IMR-90 (cell line): ENCODE results near the gene GSG1. TPM values are rescaled to one million over a fixed set of nuclear protein-coding genes. Genes with fewer than 3 reads are reported as not detected.

Source experiments
- ATAC-seq: fragments of 200-7000 bp; cut with Tn5 transposase; 2 replicates; pipeline ENCODE4 v1.9.1; 2020; ENCODE audit warnings: low read depth, mild to moderate bottlenecking, moderate library complexity
- BruUV-seq: library from RNA; stranded (reverse); fragments of 400-500 nt; replicated peaks from 2 replicates; lab custom pipeline; 2021; lab: Mats Ljungman, UMichigan
- CTCF ChIA-PET: fragments of 300-600 bp; formaldehyde crosslinking; extraction: SDS; loops from one replicate; lab custom pipeline; 2021; ENCODE audit warnings: antibody characterized with exemption; lab: Yijun Ruan, JAX
- POLR2A ChIA-PET: fragments of 300-600 bp; sonication (Branson Sonifier 250); formaldehyde crosslinking; loops from one replicate; lab custom pipeline; 2022; ENCODE audit warnings: antibody characterized with exemption; ENCODE audit not compliant: unreplicated experiment; lab: Charles Lee
- DNase-seq: peaks from one replicate; pipeline ENCODE4 v3.0.0; 2013
- H2AFZ ChIP-seq: replicated peaks from 2 replicates; pipeline ENCODE3; 2013; ENCODE audit warnings: low read length, mild to moderate bottlenecking; ENCODE audit not compliant: poor library complexity
- H2AK5ac ChIP-seq: 2 replicates; pipeline ENCODE4 v1.6.1; 2013; ENCODE audit warnings: low read depth, low read length, inconsistent platforms
- H2AK9ac ChIP-seq: replicated peaks from 2 replicates; pipeline ENCODE3; 2013; ENCODE audit warnings: mild to moderate bottlenecking, low read depth, low read length, moderate library complexity; ENCODE audit not compliant: poor library complexity
- H2BK120ac ChIP-seq: 2 replicates; pipeline ENCODE4 v1.6.1; 2013; ENCODE audit warnings: low read depth, low read length, inconsistent platforms
- H2BK15ac ChIP-seq: 3 replicates; pipeline ENCODE4 v1.6.1; 2013; ENCODE audit warnings: low read depth, low read length, inconsistent platforms
- H2BK20ac ChIP-seq: 2 replicates; pipeline ENCODE4 v1.6.1; 2013; ENCODE audit warnings: low read depth, mild to moderate bottlenecking, inconsistent platforms, low read length, moderate library complexity
- H2BK5ac ChIP-seq: 2 replicates; pipeline ENCODE4 v1.6.1; 2013; ENCODE audit warnings: mild to moderate bottlenecking, low read depth, low read length, inconsistent platforms; ENCODE audit not compliant: poor library complexity, severe bottlenecking
- H3K14ac ChIP-seq: replicated peaks from 2 replicates; pipeline ENCODE4 v1.6.1; 2013; ENCODE audit warnings: low read depth, low read length, inconsistent platforms
- H3K18ac ChIP-seq: 2 replicates; pipeline ENCODE4 v1.6.1; 2013; ENCODE audit warnings: low read depth, low read length, control low read depth
- H3K23ac ChIP-seq: 2 replicates; pipeline ENCODE4 v1.6.1; 2013; ENCODE audit warnings: low read depth, low read length, inconsistent platforms
- H3K27ac ChIP-seq: 2 replicates; pipeline ENCODE4 v1.5.1; 2013; ENCODE audit warnings: mild to moderate bottlenecking, control low read depth, low read length; ENCODE audit not compliant: insufficient read depth
- H3K27me3 ChIP-seq: 2 replicates; pipeline ENCODE4 v1.6.1; 2013; ENCODE audit warnings: low read length; ENCODE audit not compliant: control insufficient read depth, insufficient read depth
- H3K36me3 ChIP-seq: 2 replicates; pipeline ENCODE4 v1.6.1; 2013; ENCODE audit warnings: low read length, mixed read lengths; ENCODE audit not compliant: control insufficient read depth, insufficient read depth
- H3K4ac ChIP-seq: 2 replicates; pipeline ENCODE4 v1.6.1; 2013; ENCODE audit warnings: low read depth, low read length, inconsistent platforms
- H3K4me1 ChIP-seq: 2 replicates; pipeline ENCODE4 v1.6.1; 2013; ENCODE audit warnings: low read length, mixed read lengths; ENCODE audit not compliant: control insufficient read depth, insufficient read depth
- H3K4me2 ChIP-seq: 2 replicates; pipeline ENCODE4 v1.6.1; 2013; ENCODE audit warnings: low read depth, mild to moderate bottlenecking, control low read depth, low read length, moderate library complexity
- H3K4me3 ChIP-seq: 2 replicates; pipeline ENCODE4 v1.5.1; 2013; ENCODE audit warnings: low read depth, mild to moderate bottlenecking, control low read depth, low read length, moderate library complexity; ENCODE audit not compliant: insufficient read depth
- H3K56ac ChIP-seq: 2 replicates; pipeline ENCODE4 v1.6.1; 2013; ENCODE audit warnings: low read length, inconsistent platforms; ENCODE audit not compliant: insufficient read depth; ENCODE audit errors: extremely low read depth
- H3K79me1 ChIP-seq, 2 experiments: 2 replicates each; pipeline ENCODE4 v1.6.1; 2013; ENCODE audit warnings: low read length in 2 of 2, inconsistent platforms in 1 of 2, low read depth in 1 of 2
- H3K9ac ChIP-seq: 2 replicates; pipeline ENCODE4 v1.6.1; 2013; ENCODE audit warnings: low read depth, low read length, control low read depth
- H3K9me1 ChIP-seq: 2 replicates; pipeline ENCODE4 v1.6.1; 2013; ENCODE audit warnings: low read length, inconsistent platforms; ENCODE audit not compliant: insufficient read depth
- H3K9me3 ChIP-seq: 2 replicates; pipeline ENCODE4 v1.6.1; 2013; ENCODE audit warnings: low read length; ENCODE audit not compliant: control insufficient read depth, insufficient read depth
- H4K20me1 ChIP-seq: 2 replicates; pipeline ENCODE4 v1.6.1; 2013; ENCODE audit warnings: low read length, inconsistent platforms; ENCODE audit not compliant: insufficient read depth
- H4K5ac ChIP-seq: 2 replicates; pipeline ENCODE4 v1.6.1; 2013; ENCODE audit warnings: mild to moderate bottlenecking, low read depth, low read length, control low read depth
- H4K8ac ChIP-seq, 2 experiments: 2 replicates each; pipeline ENCODE4 v1.6.1; 2013; ENCODE audit warnings: low read depth in 2 of 2, low read length in 2 of 2, control low read depth in 1 of 2, inconsistent platforms in 1 of 2
- H4K91ac ChIP-seq: 2 replicates; pipeline ENCODE4 v1.6.1; 2013; ENCODE audit warnings: low read depth, low read length, inconsistent platforms; ENCODE audit not compliant: insufficient read depth
- MAFK ChIP-seq: IDR thresholded peaks from 2 replicates; pipeline ENCODE4 v1.6.1; 2012; ENCODE audit warnings: low read depth, low read length, improper control_type of control experiment
- POLR2A ChIP-seq: IDR thresholded peaks from 2 replicates; pipeline ENCODE4 v1.6.1; 2012; ENCODE audit warnings: mild to moderate bottlenecking, low read depth, low read length
- RFX5 ChIP-seq: IDR thresholded peaks from 2 replicates; pipeline ENCODE4 v1.8.0; 2012; ENCODE audit warnings: low read depth, mild to moderate bottlenecking, low read length, moderate library complexity
- SMC3 ChIP-seq: fragments of 150-350 bp; IDR thresholded peaks from 2 replicates; pipeline ENCODE4 v1.6.1; 2016; ENCODE audit warnings: low read depth, mild to moderate bottlenecking, antibody characterized with exemption, low read length, moderate library complexity
- WGBS, 2 experiments: methylation state at CpG; one replicate each; pipeline versions ENCODE4 v1.1.5 to v1.1.7; 2013; ENCODE audit warnings: missing lambda C conversion rate in 2 of 2; ENCODE audit not compliant: insufficient read length in 1 of 2; ENCODE audit errors: extremely low coverage in 2 of 2; 5-methylcytosine and 5-hydroxymethylcytosine counted together
- dilution Hi-C: fragments of 300-500 bp; cut with HindIII; formaldehyde crosslinking; loops from one replicate; pipeline ENCODE4 v1.14.3; 2018; ENCODE audit warnings: low sequenced_read_pairs; ENCODE audit not compliant: unreplicated experiment
- in situ Hi-C: fragments of 300-500 bp; cut with MboI; formaldehyde crosslinking; loops from 3 replicates; pipeline ENCODE4 v1.14.3; 2019; ENCODE audit warnings: low sequenced_read_pairs, inconsistent platforms, mixed read lengths
- intact Hi-C: fragments of 100-400 bp; cut with micrococcal nuclease; formaldehyde crosslinking; loops from 2 replicates; pipeline ENCODE4 v1.10.0; 2022
- polyA plus RNA-seq, 3 experiments: library from polyadenylated mRNA; depleted of rRNA; stranded (reverse); fragments of >200 nt; gene quantifications; 2 replicates each; pipeline ENCODE4 v1.2.3, GENCODE V29; 2012; ENCODE audit warnings: low replicate concordance in 1 of 3
- total RNA-seq: library from RNA; depleted of rRNA; stranded (reverse); fragments of >200 nt; gene quantifications from 2 replicates; pipeline ENCODE4 v1.2.3, GENCODE V29; 2012
- TF ChIP-seq, protein P1 (sequence below): conservative IDR thresholded peaks from 2 replicates; pipeline ENCODE4 v1.5.1; 2012; ENCODE audit warnings: mild to moderate bottlenecking, low read depth, low read length, improper control_type of control experiment

The GSG1 gene
- total and polyA plus RNA-seq, 2 of the 4 experiments (the other 2 are of a cell fraction): 1.8 to 2.9 TPM

- Histone ChIP-seq H3K4me3 (no peak overlapping the region), H3K9ac (no peak overlapping the region), H3K4me1 (peaks cover 2% of the 10 kb centered on the region), H4K8ac (no peak overlapping the region), H3K56ac (no peak overlapping the region), H3K9me1 (no peaks in the 10 kb centered on the region), H2BK15ac (no peak overlapping the region), H3K23ac (no peak overlapping the region), H4K20me1 (no peaks in the 10 kb centered on the region), H2BK5ac (no peak overlapping the region), H3K14ac (no peak overlapping the region), H4K5ac (no peak overlapping the region), H3K18ac (no peak overlapping the region), H3K36me3 (no peaks in the 10 kb centered on the region), H3K27ac (no peak overlapping the region), H2BK20ac (no peak overlapping the region), H2AFZ (no peak overlapping the region), H3K4me2 (no peak overlapping the region), H3K9me3 (no peaks in the 10 kb centered on the region), H2AK5ac (no peak overlapping the region), H2AK9ac (no peak overlapping the region), H3K4ac (no peak overlapping the region), H4K91ac (no peak overlapping the region), H2BK120ac (no peak overlapping the region), H3K79me1 (peaks cover 3 to 7% of the 10 kb centered on the region in 2 experiments; a peak in 2 of 4 replicates), H3K27me3 (no peaks in the 10 kb centered on the region)
- TF ChIP-seq POLR2A (no peak), SMC3 (no peak), MAFK (no peak), RFX5 (no peak)
- TF ChIP-seq, protein P1, sequence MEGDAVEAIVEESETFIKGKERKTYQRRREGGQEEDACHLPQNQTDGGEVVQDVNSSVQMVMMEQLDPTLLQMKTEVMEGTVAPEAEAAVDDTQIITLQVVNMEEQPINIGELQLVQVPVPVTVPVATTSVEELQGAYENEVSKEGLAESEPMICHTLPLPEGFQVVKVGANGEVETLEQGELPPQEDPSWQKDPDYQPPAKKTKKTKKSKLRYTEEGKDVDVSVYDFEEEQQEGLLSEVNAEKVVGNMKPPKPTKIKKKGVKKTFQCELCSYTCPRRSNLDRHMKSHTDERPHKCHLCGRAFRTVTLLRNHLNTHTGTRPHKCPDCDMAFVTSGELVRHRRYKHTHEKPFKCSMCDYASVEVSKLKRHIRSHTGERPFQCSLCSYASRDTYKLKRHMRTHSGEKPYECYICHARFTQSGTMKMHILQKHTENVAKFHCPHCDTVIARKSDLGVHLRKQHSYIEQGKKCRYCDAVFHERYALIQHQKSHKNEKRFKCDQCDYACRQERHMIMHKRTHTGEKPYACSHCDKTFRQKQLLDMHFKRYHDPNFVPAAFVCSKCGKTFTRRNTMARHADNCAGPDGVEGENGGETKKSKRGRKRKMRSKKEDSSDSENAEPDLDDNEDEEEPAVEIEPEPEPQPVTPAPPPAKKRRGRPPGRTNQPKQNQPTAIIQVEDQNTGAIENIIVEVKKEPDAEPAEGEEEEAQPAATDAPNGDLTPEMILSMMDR: no peak
- BruUV-seq: no TSS peak
- ChIA-PET POLR2A (no interaction called here), CTCF (interaction anchor here (1.3 kb wide), 1 partner anchor 9 kb away, joined by 3 read pairs; no protein-coding TSS in a partner anchor)
- ATAC-seq (no peak), DNase-seq (no peak)
- dilution Hi-C loops (no loop called here), in situ Hi-C loops (loop anchor here (25.0 kb wide), 1 partner anchor 495 kb away; no protein-coding TSS in a partner anchor), intact Hi-C loops (loop anchor here (5.0 kb wide), 1 partner anchor 50 kb away; no protein-coding TSS in a partner anchor)
- WGBS, 2 experiments: no CpG with 5 or more reads among the region's 4 CpGs
Measured at GRCh38 chr12:13042666-13043230, 60.7 kb downstream of the GSG1 start.
